KMS-11 (cell line): ENCODE results near the gene SLC24A3.
A peak's percentile ranks its signal among the peaks of the same experiment; 100 is the strongest.

Experiments used
- H2AFZ ChIP-seq: fragments of 200-600 bp; sonication (generic); 2 replicates; pipeline ENCODE4 v1.6.1; 2016; ENCODE audit warnings: antibody characterized with exemption, mixed run types, low read depth
- H3K27ac ChIP-seq: fragments of 200-600 bp; sonication (generic); 2 replicates; pipeline ENCODE4 v1.6.1; 2016; ENCODE audit warnings: mild to moderate bottlenecking, mixed run types
- H3K27me3 ChIP-seq: fragments of 200-600 bp; sonication (generic); 2 replicates; pipeline ENCODE4 v1.6.1; 2017; ENCODE audit warnings: mild to moderate bottlenecking, low read depth, mixed run types, moderate library complexity; ENCODE audit not compliant: insufficient read depth
- H3K36me3 ChIP-seq: fragments of 200-600 bp; sonication (generic); 2 replicates; pipeline ENCODE4 v1.6.1; 2017; ENCODE audit warnings: mild to moderate bottlenecking, mixed run types; ENCODE audit not compliant: insufficient read depth
- H3K4me1 ChIP-seq: fragments of 200-600 bp; sonication (generic); 2 replicates; pipeline ENCODE4 v1.6.1; 2016; ENCODE audit warnings: mild to moderate bottlenecking, low read depth, mixed run types; ENCODE audit not compliant: poor library complexity, severe bottlenecking
- H3K4me2 ChIP-seq: fragments of 200-600 bp; sonication (generic); 2 replicates; pipeline ENCODE4 v1.7.0; 2016; ENCODE audit warnings: mild to moderate bottlenecking, mixed run types
- H3K4me3 ChIP-seq: fragments of 200-600 bp; sonication (generic); IDR thresholded peaks from 2 replicates; pipeline ENCODE4 v1.6.1; 2017; ENCODE audit warnings: low read depth, low read length, mixed read lengths; ENCODE audit not compliant: insufficient read depth
- H3K79me2 ChIP-seq: fragments of 200-600 bp; sonication (generic); 2 replicates; pipeline ENCODE4 v1.6.1; 2016; ENCODE audit warnings: low read depth, mixed run types; ENCODE audit not compliant: insufficient read depth
- H3K9ac ChIP-seq: fragments of 200-600 bp; sonication (generic); 2 replicates; pipeline ENCODE4 v1.6.1; 2016; ENCODE audit warnings: mild to moderate bottlenecking, mixed run types
- H4K20me1 ChIP-seq: fragments of 200-600 bp; sonication (generic); 2 replicates; pipeline ENCODE4 v1.6.1; 2016; ENCODE audit warnings: mild to moderate bottlenecking, mixed run types; ENCODE audit not compliant: insufficient read depth
- CTCF ChIP-seq: fragments of 200-600 bp; sonication (generic); conservative IDR thresholded peaks from 2 replicates; pipeline ENCODE4 v1.6.1; 2017; ENCODE audit warnings: low read depth, mild to moderate bottlenecking, antibody characterized with exemption, low read length, moderate library complexity, mixed read lengths

Gene SLC24A3

DNA sequence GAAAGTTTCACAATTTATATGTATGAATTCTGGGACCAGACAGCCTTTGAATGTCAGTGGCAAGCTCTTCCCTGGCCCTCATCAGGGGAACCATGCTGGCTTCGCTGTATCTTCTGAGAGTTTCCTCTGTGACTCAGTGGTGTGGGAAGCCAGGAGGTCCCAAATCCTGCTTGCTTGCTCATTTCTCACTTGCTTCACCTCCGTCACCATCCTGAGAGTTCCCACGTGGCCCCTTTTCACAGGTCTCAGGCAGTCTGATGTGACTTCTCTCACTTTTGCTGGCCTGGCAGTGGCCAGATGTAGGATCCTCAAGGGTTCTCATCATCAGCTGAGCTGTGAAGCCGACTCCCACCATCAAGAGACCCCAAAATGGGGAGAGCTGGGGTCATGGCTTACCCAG is 517.2 kb downstream of the SLC24A3 start:
- Histone ChIP-seq H3K4me2 (no peak overlapping the region), H3K36me3 (no peaks in the 10 kb centered on the region), H3K79me2 (no peaks in the 10 kb centered on the region), H2AFZ (no peak overlapping the region), H3K4me1 (no peaks in the 10 kb centered on the region), H3K4me3 (no peak overlapping the region), H4K20me1 (no peaks in the 10 kb centered on the region), H3K9ac (no peak overlapping the region), H3K27ac (no peak overlapping the region), H3K27me3 (no peaks in the 10 kb centered on the region)
- TF ChIP-seq CTCF, result no peak

DNA sequence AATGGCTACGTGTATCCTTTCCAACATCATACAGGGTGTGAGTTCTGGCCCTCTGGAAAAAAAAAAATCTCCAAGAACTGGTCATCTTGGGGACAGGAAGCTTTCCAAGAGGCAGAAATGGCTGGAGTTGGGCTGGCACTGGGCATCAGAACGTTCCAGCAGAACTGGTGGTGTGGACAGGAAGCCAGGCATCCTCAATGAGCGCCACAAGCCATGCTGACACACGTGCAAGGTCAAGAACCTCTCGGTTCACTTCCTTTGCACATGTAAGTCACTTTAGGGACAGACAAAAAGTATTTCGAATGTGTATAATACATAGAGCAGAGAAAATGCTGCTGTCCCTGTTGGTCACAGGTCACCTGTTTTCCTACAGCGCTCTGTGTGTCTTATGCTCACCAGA is 518.3 kb downstream of the SLC24A3 start:
- Histone ChIP-seq H3K27me3 (no peaks in the 10 kb centered on the region), H3K4me2 (no peak overlapping the region)
- no peak for TF ChIP-seq CTCF

DNA sequence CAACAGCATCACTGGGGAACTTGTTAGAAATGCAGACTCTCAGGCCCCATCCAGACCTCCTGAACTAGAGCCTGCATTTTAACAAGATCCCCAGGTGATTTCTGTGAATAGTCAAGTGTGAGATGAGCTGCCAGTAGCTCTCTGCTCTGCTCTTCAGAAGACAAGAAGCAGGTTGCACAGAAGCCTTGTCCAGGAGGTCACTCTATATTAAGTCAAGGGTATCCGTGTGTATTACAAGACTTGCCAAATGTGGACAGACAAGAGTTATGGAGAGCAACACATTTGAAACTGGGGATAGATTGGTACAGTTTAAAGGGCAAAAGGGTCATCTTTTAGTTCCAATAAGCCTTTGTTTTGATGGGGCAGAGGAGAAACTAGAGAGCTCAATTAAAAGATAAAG is 522.4 kb downstream of the SLC24A3 start:
- H2AFZ ChIP-seq, result no peak overlapping the region
- H3K27ac ChIP-seq, result no peak overlapping the region
- H3K36me3 ChIP-seq, result no peaks in the 10 kb centered on the region

More for the DNA sequence above, 518.3 kb downstream of the SLC24A3 start:
- Histone ChIP-seq H3K4me1 (no peaks in the 10 kb centered on the region), H3K79me2 (no peaks in the 10 kb centered on the region), H4K20me1 (no peaks in the 10 kb centered on the region), H2AFZ (no peak overlapping the region), H3K9ac (no peak overlapping the region), H3K27ac (no peak overlapping the region), H3K36me3 (no peaks in the 10 kb centered on the region), H3K4me3 (no peak overlapping the region)

GRCh38 chr20:19735446-19735845 is 523.0 kb downstream of the SLC24A3 start:
- Histone ChIP-seq H3K9ac (no peak overlapping the region), H3K27ac (no peak overlapping the region), H3K36me3 (no peaks in the 10 kb centered on the region), H2AFZ (no peak overlapping the region), H3K4me2 (no peak overlapping the region), H3K79me2 (no peaks in the 10 kb centered on the region), H4K20me1 (no peaks in the 10 kb centered on the region), H3K4me1 (peaks cover 18% of the 10 kb centered on the region), H3K4me3 (no peak overlapping the region), H3K27me3 (no peaks in the 10 kb centered on the region)
- TF ChIP-seq CTCF, result no peak

More for the DNA sequence above, 522.4 kb downstream of the SLC24A3 start:
- Histone ChIP-seq H3K4me2 (no peak overlapping the region), H3K4me3 (no peak overlapping the region), H3K9ac (no peak overlapping the region), H3K79me2 (no peaks in the 10 kb centered on the region), H3K4me1 (peaks cover 18% of the 10 kb centered on the region), H3K27me3 (no peaks in the 10 kb centered on the region), H4K20me1 (no peaks in the 10 kb centered on the region)
- TF ChIP-seq CTCF, result no peak

DNA sequence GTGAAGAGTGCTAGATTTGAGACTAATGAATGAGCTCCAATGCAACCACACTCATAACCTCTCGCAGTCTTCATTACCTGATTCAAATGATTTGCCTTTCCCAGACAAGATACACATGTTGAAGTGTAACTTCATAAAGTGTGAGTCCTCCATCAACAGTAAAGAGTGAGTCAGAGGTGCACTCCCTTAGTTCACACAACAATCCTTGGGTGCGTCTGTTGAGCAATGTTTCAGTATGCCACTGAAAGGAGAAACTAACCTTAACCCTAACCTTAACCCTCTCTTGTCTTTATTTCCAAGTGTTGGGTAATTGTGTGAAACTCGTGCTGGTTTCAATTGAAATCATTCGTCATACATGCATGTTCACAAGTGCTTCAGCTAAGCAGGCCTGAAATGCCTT is 524.6 kb downstream of the SLC24A3 start:
- Histone ChIP-seq H3K4me3 (no peak overlapping the region), H4K20me1 (no peaks in the 10 kb centered on the region), H3K79me2 (no peaks in the 10 kb centered on the region), H3K4me1 (peaks cover 18% of the 10 kb centered on the region), H3K4me2 (peak overlapping the region; percentile 11; the same call in 1 of the 2 replicates), H3K36me3 (no peaks in the 10 kb centered on the region), H3K27ac (no peak overlapping the region), H3K9ac (no peak overlapping the region), H3K27me3 (no peaks in the 10 kb centered on the region), H2AFZ (0 out of 2 replicates have a peak overlapping the region, but pooled peaks have one; percentile 5)
- TF ChIP-seq CTCF, result no peak
